Sigmoid colon (tissue), 7 donors: ENCODE measurements around the gene FPGT. TPM values are rescaled to one million over a fixed set of nuclear protein-coding genes. Genes with fewer than 3 reads are reported as not detected.

Source experiments
- DNase-seq: peaks from one replicate; pipeline ENCODE4 v3.0.0-alpha.2; 2019
- H3K27ac ChIP-seq, 4 donors: fragments of 200-600 bp; sonication (generic); one replicate each; pipeline ENCODE4 v1.5.1; 2016 to 2019; ENCODE audit warnings: mild to moderate bottlenecking in 1 of 4
- H3K27me3 ChIP-seq, 3 donors: fragments of 200-600 bp; sonication (generic); one replicate each; pipeline ENCODE4 v1.5.1; 2019; ENCODE audit warnings: mild to moderate bottlenecking in 1 of 3
- H3K36me3 ChIP-seq, 4 donors: fragments of 200-600 bp; sonication (generic); one replicate each; pipeline ENCODE4 v1.5.1; 2016 to 2019
- H3K4me1 ChIP-seq, 4 donors: fragments of 200-600 bp; sonication (generic); one replicate each; pipeline ENCODE4 v1.5.1; 2017 to 2019
- H3K4me3 ChIP-seq, 4 donors: fragments of 200-600 bp; sonication (generic); one replicate each; pipeline ENCODE4 v1.5.1; 2017 to 2019; ENCODE audit warnings: mild to moderate bottlenecking in 2 of 4, moderate library complexity in 1 of 4
- H3K9me3 ChIP-seq, 4 donors: fragments of 200-600 bp in 3 of 4; sonication (generic) in 3 of 4; one replicate each; pipeline versions ENCODE4 v1.5.1 to v1.6.1; 2013 to 2019
- EP300 ChIP-seq, 4 donors: sonication (generic); formaldehyde crosslinking; IDR thresholded peaks; one replicate each; pipeline ENCODE4 v1.6.1; 2017; ENCODE audit warnings: antibody characterized with exemption in 4 of 4
- POLR2A ChIP-seq, 2 donors: fragments of 450-650 bp; IDR thresholded peaks; one replicate each; pipeline ENCODE4 v1.6.1; 2016; ENCODE audit warnings: antibody characterized with exemption in 2 of 2, mild to moderate bottlenecking in 2 of 2, moderate library complexity in 2 of 2
- POLR2AphosphoS5 ChIP-seq, 4 donors: sonication (generic); formaldehyde crosslinking; IDR thresholded peaks; one replicate each; pipeline ENCODE4 v1.6.1; 2017; ENCODE audit warnings: antibody characterized with exemption in 4 of 4
- WGBS, 2 donors: extraction: QIAGEN DNeasy Blood & Tissue Kit; methylation state at CpG; one replicate each; pipeline ENCODE4 v1.1.7; 2013; 5-methylcytosine and 5-hydroxymethylcytosine counted together
- intact Hi-C: fragments of 100-400 bp; cut with DNase I; formaldehyde crosslinking; loops from one replicate; pipeline ENCODE4 v1.15.1; 2023
- polyA plus RNA-seq, 3 donors: library from polyadenylated mRNA; stranded (reverse); fragments of 200-250 nt; gene quantifications; one replicate each; pipeline ENCODE4 v1.2.3, GENCODE V29; 2013
- total RNA-seq, 4 donors: library from RNA; depleted of rRNA; stranded (reverse); fragments of >200 nt; gene quantifications; one replicate each; pipeline ENCODE4 v1.1.0, GENCODE V29; 2016
- TF ChIP-seq, protein P1 (sequence below), 4 experiments: fragments of 450-650 bp in 3 of 4; fragments of 200-600 bp in 1 of 4; IDR thresholded peaks; one replicate each; pipeline ENCODE4 v1.5.1; 2016 to 2019; ENCODE audit warnings: antibody characterized with exemption in 4 of 4, mild to moderate bottlenecking in 3 of 4, moderate library complexity in 2 of 4
- donor health status: healthy with polysubstance abuse.
- donor health status: Bipolar disorder and iron deficiency.
- donor health status: healthy.

The FPGT gene
- total and polyA plus RNA-seq, 7 donors, result 7.4 to 20.3 (median 10.2) TPM

DNA sequence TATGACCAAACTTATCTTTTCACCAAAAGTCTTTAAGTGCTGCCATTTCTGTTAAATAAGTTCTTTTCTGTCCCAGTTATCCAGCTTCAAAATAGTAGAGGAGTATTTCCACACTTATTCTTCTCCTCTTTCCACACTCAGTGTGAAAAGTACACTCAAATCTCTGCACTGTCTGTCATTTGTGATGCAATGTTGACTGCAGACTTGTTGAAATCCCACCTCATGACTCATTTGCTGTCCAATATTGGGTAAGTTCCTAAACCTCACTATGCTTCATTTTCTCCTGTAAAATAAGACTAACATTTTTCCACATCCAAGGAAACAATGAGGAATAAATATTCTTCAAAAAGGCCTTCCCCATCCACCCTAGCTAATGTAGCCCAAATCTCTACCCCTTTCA, 17.6 kb upstream of the FPGT start:
- H3K36me3 ChIP-seq, result no peaks in the 10 kb centered on the region
- DNase-seq, result no peak
- H3K4me3 ChIP-seq, result no peak overlapping the region
- intact Hi-C loops, result no loop called here
- H3K9me3 ChIP-seq, result no peaks in the 10 kb centered on the region
- no peak for TF ChIP-seq EP300 (IDR thresholded peaks at IDR 0.05)
- TF ChIP-seq POLR2A (IDR thresholded peaks at IDR 0.05), result no peak
- no peak for TF ChIP-seq POLR2AphosphoS5 (IDR thresholded peaks at IDR 0.05)
- TF ChIP-seq, protein P1, sequence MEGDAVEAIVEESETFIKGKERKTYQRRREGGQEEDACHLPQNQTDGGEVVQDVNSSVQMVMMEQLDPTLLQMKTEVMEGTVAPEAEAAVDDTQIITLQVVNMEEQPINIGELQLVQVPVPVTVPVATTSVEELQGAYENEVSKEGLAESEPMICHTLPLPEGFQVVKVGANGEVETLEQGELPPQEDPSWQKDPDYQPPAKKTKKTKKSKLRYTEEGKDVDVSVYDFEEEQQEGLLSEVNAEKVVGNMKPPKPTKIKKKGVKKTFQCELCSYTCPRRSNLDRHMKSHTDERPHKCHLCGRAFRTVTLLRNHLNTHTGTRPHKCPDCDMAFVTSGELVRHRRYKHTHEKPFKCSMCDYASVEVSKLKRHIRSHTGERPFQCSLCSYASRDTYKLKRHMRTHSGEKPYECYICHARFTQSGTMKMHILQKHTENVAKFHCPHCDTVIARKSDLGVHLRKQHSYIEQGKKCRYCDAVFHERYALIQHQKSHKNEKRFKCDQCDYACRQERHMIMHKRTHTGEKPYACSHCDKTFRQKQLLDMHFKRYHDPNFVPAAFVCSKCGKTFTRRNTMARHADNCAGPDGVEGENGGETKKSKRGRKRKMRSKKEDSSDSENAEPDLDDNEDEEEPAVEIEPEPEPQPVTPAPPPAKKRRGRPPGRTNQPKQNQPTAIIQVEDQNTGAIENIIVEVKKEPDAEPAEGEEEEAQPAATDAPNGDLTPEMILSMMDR (IDR thresholded peaks at IDR 0.05), result no peak
- no peaks in the 10 kb centered on the region for H3K4me1 ChIP-seq
- H3K27ac ChIP-seq, result no peak overlapping the region
- H3K27me3 ChIP-seq, result no peaks in the 10 kb centered on the region

DNA sequence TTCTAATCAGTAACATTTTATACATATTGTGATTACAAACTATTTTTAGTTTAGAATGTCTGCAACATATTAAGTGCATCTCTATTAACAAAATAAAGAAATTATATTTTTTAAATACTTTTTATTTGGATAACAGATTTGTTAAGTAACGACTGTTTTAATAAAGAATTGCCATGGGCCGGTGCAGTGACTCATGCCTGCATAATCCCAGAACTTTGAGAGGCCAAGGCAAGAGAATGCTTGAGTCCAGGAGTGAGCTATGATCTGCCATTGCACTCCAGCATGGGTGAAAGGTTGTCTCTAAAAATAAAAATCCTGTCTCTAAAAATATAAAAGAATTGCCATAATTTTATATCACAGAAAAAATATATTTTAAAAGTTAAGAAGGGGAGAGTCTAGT, 4.1 kb upstream of the FPGT start:
- Histone ChIP-seq H3K36me3 (no peaks in the 10 kb centered on the region), H3K4me3 (no peak overlapping the region), H3K9me3 (no peaks in the 10 kb centered on the region), H3K4me1 (peaks cover 0 to 9% (median 2%) of the 10 kb centered on the region in 4 donors), H3K27me3 (no peaks in the 10 kb centered on the region), H3K27ac (no peak overlapping the region)
- intact Hi-C loops, result no loop called here
- WGBS, 2 donors, result 76 to 82% methylated on average over 2 of the region's 2 CpGs
- no peak for TF ChIP-seq EP300 (IDR thresholded peaks at IDR 0.05)
- TF ChIP-seq POLR2A (IDR thresholded peaks at IDR 0.05), result no peak
- TF ChIP-seq, protein P1 (IDR thresholded peaks at IDR 0.05), result no peak
- TF ChIP-seq POLR2AphosphoS5 (IDR thresholded peaks at IDR 0.05), result no peak
- no peak for DNase-seq

DNA sequence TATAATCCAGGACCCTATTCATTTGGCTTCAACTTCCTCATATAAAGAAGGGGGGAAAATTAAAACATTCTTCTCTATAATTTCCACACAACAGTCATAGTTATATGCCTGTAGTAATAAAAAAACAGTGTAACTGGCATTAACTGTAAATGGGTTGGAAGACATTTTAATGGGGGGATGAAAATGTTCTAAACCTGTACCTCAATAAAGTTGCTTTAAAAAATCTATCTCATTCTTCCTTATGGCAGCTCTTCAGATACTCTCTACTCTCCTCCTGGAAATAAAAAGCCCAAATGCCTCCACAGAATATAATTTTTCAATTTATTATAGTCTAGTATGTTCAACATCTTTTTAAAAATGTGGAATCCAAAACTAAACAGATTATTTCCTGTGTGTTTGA, 2.7 kb upstream of the FPGT start:
- Histone ChIP-seq H3K27ac (no peak overlapping the region), H3K4me3 (no peak overlapping the region), H3K4me1 (peaks cover 0 to 17% (median 7%) of the 10 kb centered on the region in 4 donors), H3K36me3 (peaks cover 0 to 4% (median 0%) of the 10 kb centered on the region in 4 donors), H3K27me3 (no peaks in the 10 kb centered on the region), H3K9me3 (no peaks in the 10 kb centered on the region)
- TF ChIP-seq POLR2AphosphoS5 (IDR thresholded peaks at IDR 0.05) (no peak), EP300 (IDR thresholded peaks at IDR 0.05) (no peak), POLR2A (IDR thresholded peaks at IDR 0.05) (no peak)
- TF ChIP-seq, protein P1 (IDR thresholded peaks at IDR 0.05), result no peak
- intact Hi-C loops, result no loop called here
- no peak for DNase-seq

DNA sequence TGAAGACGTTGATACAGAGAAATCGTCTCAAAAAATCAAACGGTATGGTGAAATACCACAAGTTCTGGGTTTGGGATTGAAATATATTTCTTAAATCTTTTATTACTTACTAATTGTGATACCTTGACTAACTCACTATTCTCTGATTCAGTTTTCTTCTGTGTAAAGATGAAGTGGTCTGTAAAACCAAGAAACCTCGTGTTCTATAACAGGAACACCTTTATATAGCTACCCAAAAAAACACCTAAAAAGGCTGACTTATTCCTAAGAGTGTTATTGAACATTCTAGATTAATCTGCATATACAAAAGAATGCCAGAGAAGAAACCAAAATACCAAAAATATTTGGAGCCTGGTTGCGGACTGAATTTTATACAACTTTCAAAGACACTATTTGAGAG, 787 bp upstream of the FPGT start:
- peak overlapping the region in 3 of 4 donors; percentile 54 to 73 (median 72) for H3K4me3 ChIP-seq
- DNase-seq, result no peak
- peaks cover 0 to 15% (median 0%) of the 10 kb centered on the region in 4 donors for H3K36me3 ChIP-seq
- 73 to 76% methylated on average over 5 of the region's 5 CpGs for WGBS, 2 donors
- H3K27ac ChIP-seq, result peak overlapping the region; percentile 75 to 88 (median 83)
- peaks cover 0 to 17% (median 7%) of the 10 kb centered on the region in 4 donors for H3K4me1 ChIP-seq
- no peaks in the 10 kb centered on the region for H3K27me3 ChIP-seq
- H3K9me3 ChIP-seq, result no peaks in the 10 kb centered on the region
- intact Hi-C loops, result no loop called here
- TF ChIP-seq, protein P1 (IDR thresholded peaks at IDR 0.05), result no peak
- TF ChIP-seq POLR2AphosphoS5 (IDR thresholded peaks at IDR 0.05) (no peak), EP300 (IDR thresholded peaks at IDR 0.05) (no peak), POLR2A (IDR thresholded peaks at IDR 0.05) (no peak)

DNA sequence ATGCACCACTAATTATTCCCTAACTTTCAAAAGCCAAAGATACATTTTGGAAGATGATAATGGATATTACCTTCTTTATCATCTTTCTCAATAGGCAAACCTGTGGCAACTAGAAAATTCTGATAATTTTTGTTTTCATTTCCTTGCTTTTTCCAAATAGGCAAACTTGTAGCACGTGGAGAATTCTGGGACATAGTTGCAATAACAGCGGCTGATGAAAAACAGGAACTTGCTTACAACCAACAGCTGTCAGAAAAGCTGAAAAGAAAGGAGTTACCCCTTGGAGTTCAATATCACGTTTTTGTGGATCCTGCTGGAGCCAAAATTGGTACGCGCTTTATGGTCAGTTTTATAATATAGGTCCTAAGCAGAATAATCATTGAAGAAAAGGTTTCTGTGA, 1.5 kb downstream of the FPGT start:
- 71 to 85% methylated on average over 5 of the region's 5 CpGs for WGBS, 2 donors
- intact Hi-C loops, result no loop called here
- Histone ChIP-seq H3K27ac (peak overlapping the region in 1 of 4 donors; percentile 85), H3K4me3 (no peak overlapping the region), H3K36me3 (peaks cover 0 to 35% (median 0%) of the 10 kb centered on the region in 4 donors), H3K4me1 (peaks cover 0 to 17% (median 7%) of the 10 kb centered on the region in 4 donors), H3K9me3 (no peaks in the 10 kb centered on the region), H3K27me3 (no peaks in the 10 kb centered on the region)
- TF ChIP-seq POLR2AphosphoS5 (IDR thresholded peaks at IDR 0.05) (no peak), EP300 (IDR thresholded peaks at IDR 0.05) (no peak), POLR2A (IDR thresholded peaks at IDR 0.05) (no peak)
- TF ChIP-seq, protein P1 (IDR thresholded peaks at IDR 0.05), result no peak
- no peak for DNase-seq
